ENCODE data around the gene VDR. TPM values are rescaled to one million over a fixed set of nuclear protein-coding genes. Genes with fewer than 3 reads are reported as not detected.
A peak's percentile ranks its signal among the peaks of the same experiment; 100 is the strongest.

Gene VDR
- total RNA-seq, 1 donor from 2014 or later, result 0.33 TPM

DNA sequence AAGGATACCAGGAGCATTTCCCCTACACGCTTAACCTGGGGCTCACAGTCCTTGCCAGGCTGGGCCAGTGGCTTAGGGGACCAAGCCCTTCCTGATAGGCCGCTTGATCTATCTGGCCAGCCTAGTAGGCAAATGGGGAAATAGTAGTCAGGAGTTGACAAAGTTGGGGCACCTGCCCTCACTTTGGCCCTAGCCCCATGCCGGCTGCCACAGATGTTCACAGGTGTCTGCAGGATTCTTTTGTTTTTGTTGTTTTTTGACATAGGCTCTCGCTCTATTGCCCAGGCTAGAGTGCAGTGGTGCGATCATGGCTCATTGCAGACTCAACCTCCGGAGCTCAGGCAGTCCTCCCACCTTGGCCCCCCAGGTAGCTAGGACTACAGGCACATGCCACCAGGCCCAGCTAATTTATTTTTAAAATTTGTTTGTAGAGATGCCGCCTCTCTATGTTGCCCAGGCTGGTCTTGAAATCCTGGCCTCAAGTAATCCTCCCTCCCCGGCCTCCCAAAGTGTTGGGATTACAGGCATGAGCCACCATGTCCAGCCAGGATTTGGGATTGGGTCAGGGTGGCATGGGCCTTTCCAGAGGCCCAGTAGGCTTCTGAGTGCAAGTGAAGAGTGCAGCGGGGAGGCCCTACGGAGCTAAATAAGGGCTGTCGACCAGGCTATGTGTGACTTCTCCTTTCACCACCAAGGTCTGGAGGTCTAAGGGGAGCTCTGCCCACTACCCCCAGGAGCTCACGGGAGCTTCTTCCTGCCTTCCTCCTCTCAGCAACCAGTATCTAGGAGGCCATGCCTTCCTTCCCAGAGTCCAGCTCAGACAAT lies 69.6 kb downstream of the VDR start:
- Histone ChIP-seq H3K27ac (replicated peaks) (no peak overlapping the region), H3K9me3 (replicated peaks) (no peaks in the 10 kb centered on the region), H3K36me3 (no peaks in the 10 kb centered on the region), H3K4me1 (peaks cover 22% of the 10 kb centered on the region), H3K4me3 (no peak overlapping the region), H3K27me3 (ENCODE audit: low read depth) (no peaks in the 10 kb centered on the region)
- no peak for TF ChIP-seq CTCF (IDR thresholded peaks at IDR 0.05; ENCODE audit: borderline replicate concordance)
- no peak for DNase-seq
- intact Hi-C loops (cut with micrococcal nuclease), result loop anchor here (5.0 to 10.0 kb wide), 3 partner anchors 33 to 118 kb away; partner anchors contain the start of gene SLC48A1

DNA sequence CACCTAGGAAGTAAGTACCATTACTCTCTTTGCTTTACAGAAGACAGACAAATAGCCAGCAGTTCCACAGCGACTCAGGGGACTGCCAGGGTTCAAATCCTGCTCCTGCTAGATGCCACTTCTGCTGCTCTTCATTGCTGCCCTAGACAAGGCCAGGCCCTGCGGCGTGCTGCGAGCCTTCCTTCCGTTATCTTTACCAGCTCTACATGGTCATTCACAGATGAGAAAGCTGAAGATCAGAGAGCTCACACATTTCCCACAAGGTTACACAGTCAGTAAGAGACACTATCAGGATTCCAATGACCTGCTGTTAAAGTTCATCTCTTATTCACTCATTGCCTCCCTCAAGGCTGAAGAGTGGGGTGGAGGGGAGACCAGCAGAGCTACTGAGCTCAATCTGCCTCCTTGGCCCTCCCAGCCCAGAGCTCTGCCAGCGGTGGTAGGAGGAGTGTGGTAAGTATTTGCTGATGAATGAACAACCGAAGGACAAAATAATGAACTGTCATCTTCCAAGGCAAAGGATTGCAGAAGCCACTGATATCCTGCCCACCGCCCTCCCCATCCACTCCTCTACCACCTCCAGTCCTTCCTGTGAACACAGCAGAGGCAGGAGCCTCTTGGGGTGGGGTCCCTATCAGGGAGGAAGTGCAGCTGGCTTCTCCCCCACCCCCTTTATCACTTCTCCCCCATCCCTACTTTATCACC lies 70.4 kb downstream of the VDR start:
- Histone ChIP-seq H3K36me3 (no peaks in the 10 kb centered on the region), H3K4me1 (peaks cover 30% of the 10 kb centered on the region), H3K4me3 (no peak overlapping the region), H3K27ac (replicated peaks) (no peak overlapping the region), H3K9me3 (replicated peaks) (no peaks in the 10 kb centered on the region), H3K27me3 (ENCODE audit: low read depth) (no peaks in the 10 kb centered on the region)
- intact Hi-C loops (cut with micrococcal nuclease), result loop anchor here (10.0 kb wide), 1 partner anchor 60 kb away; the partner anchor contains the start of gene SLC48A1
- TF ChIP-seq CTCF (IDR thresholded peaks at IDR 0.05; ENCODE audit: borderline replicate concordance), result no peak
- no peak for DNase-seq

DNA sequence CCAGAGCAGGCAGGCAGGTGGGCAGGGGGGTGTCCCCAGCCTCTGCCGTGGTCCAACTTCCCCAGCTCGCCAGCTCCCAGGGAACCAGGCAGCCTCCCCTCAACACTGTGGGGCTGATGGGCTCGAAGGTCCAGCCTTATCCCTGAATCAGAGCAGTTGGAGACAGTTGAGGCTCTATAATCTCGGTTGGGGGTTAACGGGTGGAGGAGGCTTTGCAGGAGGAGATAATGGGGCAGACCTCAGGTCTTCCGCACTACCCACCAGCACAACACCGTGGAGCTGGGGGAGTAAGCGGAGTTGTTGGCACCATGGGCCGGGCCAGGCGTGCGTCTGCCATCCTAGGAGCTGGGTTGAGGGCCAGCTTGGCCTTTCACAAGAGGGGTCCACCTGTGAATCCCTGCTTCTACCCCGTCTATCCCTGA lies 71.2 kb downstream of the VDR start:
- no peak for DNase-seq
- intact Hi-C loops (cut with micrococcal nuclease), result loop anchor here (10.0 kb wide), 1 partner anchor 59 kb away; the partner anchor contains the start of gene SLC48A1
- no peak overlapping the region for H3K27ac ChIP-seq (replicated peaks)
- no peak for TF ChIP-seq CTCF (IDR thresholded peaks at IDR 0.05; ENCODE audit: borderline replicate concordance)
- H3K9me3 ChIP-seq (replicated peaks), result no peaks in the 10 kb centered on the region
- no peak overlapping the region for H3K4me3 ChIP-seq
- H3K36me3 ChIP-seq, result no peaks in the 10 kb centered on the region
- peaks cover 38% of the 10 kb centered on the region for H3K4me1 ChIP-seq
- H3K27me3 ChIP-seq (ENCODE audit: low read depth), result no peaks in the 10 kb centered on the region

GRCh38 chr12:47832263-47832933 lies 72.4 kb downstream of the VDR start:
- H3K27ac ChIP-seq (replicated peaks), result no peak overlapping the region
- no peak overlapping the region for H3K4me3 ChIP-seq
- H3K27me3 ChIP-seq (ENCODE audit: low read depth), result no peaks in the 10 kb centered on the region
- DNase-seq, result no peak
- peaks cover 39% of the 10 kb centered on the region for H3K4me1 ChIP-seq
- no peaks in the 10 kb centered on the region for H3K36me3 ChIP-seq
- H3K9me3 ChIP-seq (replicated peaks), result no peaks in the 10 kb centered on the region
- intact Hi-C loops (cut with micrococcal nuclease), result loop anchor here (10.0 kb wide), 1 partner anchor 58 kb away; the partner anchor contains the start of gene SLC48A1
- no peak for TF ChIP-seq CTCF (IDR thresholded peaks at IDR 0.05; ENCODE audit: borderline replicate concordance)

GRCh38 chr12:47829584-47829983 lies 75.2 kb downstream of the VDR start:
- TF ChIP-seq CTCF (IDR thresholded peaks at IDR 0.05; ENCODE audit: borderline replicate concordance), result no peak
- Histone ChIP-seq H3K9me3 (replicated peaks) (no peaks in the 10 kb centered on the region), H3K27ac (replicated peaks) (peak overlapping the region; percentile 99), H3K4me3 (peak overlapping the region; percentile 27), H3K27me3 (ENCODE audit: low read depth) (no peaks in the 10 kb centered on the region), H3K4me1 (peaks cover 64% of the 10 kb centered on the region), H3K36me3 (no peaks in the 10 kb centered on the region)
- intact Hi-C loops (cut with micrococcal nuclease), result no loop called here
- DNase-seq, result no peak

All from left ventricle myocardium inferior (tissue), 1 donor.